LoVo (cell line): Measurements from ENCODE around the gene AGAP2.
"Not testable (repeated sequence)": the region's sequence is repeated elsewhere in the genome, so short reads cannot be mapped to it uniquely, and the experiment has no call there.

ENCODE experiments used
- DNase-seq: peaks from one replicate; pipeline ENCODE4 v3.0.0-alpha.2; 2016; ENCODE audit warnings: low spot score

The AGAP2 gene

DNA sequence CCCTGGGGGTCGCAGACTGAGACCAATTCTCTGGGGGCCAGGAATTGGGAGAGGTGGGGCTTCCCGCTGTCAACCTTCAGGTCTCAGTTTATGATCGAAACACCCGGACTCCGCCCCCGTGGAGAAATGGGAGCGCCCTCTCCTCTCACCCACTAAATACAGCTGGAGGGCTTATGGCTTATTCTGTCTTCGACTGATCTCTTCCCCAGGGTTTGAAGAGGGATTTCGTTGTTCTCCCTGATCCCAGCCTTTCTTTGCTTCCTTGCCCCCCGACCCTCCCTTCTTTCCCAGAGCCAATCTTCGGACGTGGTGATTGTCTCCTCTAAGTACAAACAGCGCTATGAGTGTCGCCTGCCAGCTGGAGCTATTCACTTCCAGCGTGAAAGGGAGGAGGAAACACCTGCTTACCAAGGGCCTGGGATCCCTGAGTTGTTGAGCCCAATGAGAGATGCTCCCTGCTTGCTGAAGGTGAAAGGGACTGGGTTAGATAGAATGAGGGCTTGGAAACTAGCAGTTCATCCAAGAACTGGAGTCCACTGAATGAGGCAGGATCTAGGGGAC lies 44.0 kb downstream of the AGAP2 start:
- peak; percentile 14 for DNase-seq

DNA sequence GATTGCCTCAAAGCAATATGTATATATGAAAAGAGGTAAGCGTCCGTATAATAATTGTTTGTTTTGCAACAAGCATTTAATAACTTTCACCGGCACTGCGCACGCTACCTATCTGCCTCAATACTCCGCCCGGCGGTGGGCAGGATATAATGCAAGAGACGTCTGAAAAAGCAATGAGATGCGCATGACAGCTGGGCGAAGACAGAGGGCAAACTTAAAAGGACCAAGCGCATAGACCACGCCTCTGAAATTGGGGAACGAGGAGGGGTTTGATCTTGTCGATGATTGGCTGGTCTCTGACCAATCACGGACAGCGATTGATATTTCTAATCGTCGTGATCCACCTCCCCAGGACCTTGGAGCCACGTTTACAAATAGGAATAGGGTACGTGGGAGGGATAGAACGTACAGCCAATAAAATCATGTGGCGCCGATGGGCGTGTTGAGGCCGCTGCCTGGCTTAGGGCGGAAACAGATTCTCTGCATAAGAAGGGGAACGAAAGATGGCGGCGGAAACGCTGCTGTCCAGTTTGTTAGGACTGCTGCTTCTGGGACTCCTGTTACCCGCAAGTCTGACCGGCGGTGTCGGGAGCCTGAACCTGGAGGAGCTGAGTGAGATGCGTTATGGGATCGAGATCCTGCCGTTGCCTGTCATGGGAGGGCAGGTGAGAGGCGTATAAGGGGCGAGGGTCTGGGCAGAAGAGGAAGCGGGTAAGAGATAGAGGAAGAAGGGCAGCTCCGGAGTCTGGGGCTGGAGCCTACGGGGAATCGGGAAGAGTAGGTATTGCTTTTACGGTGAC lies 44.7 kb downstream of the AGAP2 start, which contains the start of gene OS9:
OS9 (plus strand) TSS at position 474 of the 800 bp plus-strand sequence; CDS start at position 504, 30 bp downstream.
- peak; percentile 100 for DNase-seq

DNA sequence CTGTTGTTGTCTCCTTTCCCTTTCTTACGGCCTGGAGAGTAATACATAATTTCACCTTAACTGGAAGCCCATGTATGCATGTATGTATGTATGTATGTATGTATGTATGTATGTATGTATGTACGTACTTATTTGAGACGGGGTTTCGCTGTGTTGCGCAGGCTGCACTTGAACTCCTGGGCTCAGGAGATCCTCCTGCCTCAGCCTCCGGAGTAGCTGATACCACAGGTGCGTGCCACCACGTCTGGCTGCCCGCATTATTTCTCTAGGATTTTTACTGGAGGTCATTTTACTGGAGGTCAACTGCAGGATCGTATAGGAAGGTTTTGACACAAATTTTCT lies 45.3 kb downstream of the AGAP2 start:
- no peak for DNase-seq

DNA sequence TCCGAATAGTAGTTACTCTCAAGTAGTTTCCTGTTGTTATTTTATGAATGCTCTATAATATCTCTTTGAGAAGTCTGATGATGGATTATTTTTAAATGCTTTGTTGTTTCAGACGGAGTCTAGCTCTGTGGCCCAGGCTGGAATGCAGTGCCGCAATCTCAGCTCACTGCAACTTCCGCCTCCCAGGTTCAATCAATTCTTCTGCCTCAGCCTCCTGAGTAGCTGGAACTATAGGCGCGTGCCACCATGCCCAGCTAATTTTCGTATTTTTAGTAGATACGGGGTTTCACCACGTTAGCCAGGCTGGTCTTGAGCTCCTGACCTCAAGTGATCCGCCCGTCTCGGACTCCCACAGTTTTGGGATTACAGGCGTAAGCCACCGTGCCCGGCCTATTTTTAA lies 46.0 kb downstream of the AGAP2 start:
- DNase-seq = no peak

DNA sequence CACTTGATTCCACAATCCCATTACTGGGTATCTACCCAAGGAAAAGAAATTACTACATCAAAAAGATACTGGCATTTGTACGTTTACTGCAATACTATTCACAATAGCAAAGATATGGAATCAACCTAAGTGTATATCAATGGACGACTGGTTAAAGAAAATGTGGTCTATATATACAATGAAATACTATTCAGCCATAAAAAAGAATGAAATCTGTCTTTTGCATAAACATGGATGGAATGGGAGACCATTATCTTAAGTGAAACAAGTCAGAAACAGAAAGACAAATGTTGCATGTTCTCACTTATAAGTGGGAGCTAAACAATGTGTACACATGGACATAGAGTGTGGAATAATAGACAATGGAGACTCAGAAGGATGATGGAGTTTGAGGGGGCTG lies 49.6 kb downstream of the AGAP2 start:
- no peak for DNase-seq

DNA sequence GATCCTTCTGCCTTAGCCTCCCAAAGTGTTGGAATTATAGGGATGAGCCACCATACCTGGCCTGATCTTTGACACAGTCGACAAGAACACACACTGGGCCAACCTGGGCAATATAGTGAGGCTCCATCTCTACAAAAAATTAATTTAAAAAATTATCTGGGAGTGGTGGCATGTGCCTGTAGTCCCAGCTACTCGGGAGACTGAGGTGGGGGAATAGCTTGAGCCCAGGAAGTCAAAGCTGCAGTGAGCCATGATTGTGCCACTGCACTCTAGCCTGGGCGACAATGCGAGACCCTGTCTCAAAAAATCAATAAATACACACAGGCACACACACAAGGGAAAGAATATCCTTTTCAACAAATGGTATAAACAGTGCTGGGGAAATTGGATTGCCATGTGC lies 50.7 kb downstream of the AGAP2 start:
- DNase-seq = no peak

DNA sequence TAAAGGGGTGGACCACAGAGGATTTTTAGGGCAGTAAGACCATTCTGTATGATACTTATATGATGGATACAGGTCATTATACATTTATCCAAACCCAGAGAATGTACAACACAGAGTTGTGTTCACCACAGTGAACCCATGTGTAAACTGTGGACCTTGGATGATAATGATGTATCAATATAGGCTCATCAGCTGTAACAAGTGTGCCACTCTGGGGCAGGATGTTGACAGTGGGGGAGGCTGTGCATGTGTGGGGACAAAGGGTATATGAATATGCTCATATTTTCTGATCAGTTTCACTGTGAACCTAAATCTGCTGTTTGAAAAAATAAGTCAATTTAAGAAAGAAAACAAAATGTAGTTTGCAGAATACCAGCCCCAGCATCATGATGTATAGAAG lies 58.8 kb downstream of the AGAP2 start:
- DNase-seq = no peak

DNA sequence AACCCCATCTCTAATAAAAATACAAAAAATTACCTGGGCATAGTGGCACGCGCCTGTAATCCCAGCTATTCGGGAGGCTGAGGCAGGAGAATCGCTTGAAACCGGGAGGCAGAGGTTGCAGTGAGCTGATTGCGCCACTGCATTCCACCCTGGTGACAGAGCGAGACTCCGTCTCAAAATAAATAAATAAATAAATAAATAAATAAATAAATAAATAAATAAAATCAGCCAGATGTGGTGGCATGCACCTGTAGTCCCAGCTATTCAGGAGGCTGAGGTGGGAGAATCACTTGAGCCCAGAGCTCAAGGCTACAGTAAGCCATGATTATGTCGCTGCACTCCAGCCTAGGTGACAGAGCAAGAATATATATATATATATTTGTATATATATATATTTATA lies 60.6 kb downstream of the AGAP2 start:
- not testable (repeated sequence) for DNase-seq

DNA sequence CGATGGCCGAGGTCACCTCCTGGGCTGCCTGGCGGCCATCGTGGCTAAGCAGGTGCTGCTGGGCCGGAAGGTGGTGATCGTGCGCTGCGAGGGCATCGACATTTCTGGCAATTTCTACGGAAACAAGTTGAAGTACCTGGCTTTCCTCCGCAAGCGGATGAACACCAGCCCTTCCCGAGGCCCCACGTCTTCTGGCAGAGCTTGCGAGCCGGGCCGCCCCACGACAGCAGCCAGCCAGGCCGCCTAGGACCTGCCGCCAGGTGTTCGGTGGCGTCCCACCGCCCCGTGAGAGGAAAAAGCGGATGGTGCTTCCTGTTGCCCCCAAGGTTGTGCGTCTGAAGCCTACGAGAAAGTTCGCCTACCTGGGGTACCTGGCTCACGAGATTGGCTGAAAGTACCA lies 63.9 kb downstream of the AGAP2 start:
- no peak for DNase-seq
